Tibial nerve (tissue), 4 donors: ENCODE measurements around the gene RPL18. TPM values are rescaled to one million over a fixed set of nuclear protein-coding genes. Genes with fewer than 3 reads are reported as not detected.

Experiments
- DNase-seq, 2 donors: peaks; one replicate each; pipeline ENCODE4 v3.0.0-alpha.2; 2019; ENCODE audit warnings: low spot score in 2 of 2
- H3K27ac ChIP-seq, 4 donors: fragments of 200-600 bp; sonication (generic) in 3 of 4; one replicate each; pipeline ENCODE4 v1.5.1; 2017 to 2019; ENCODE audit warnings: mild to moderate bottlenecking in 1 of 4
- H3K27me3 ChIP-seq, 2 donors: fragments of 200-600 bp; sonication (generic) in 1 of 2; one replicate each; pipeline versions ENCODE4 v1.5.1 to v1.6.0; 2017 to 2019
- H3K36me3 ChIP-seq, 3 donors: fragments of 200-600 bp; sonication (generic); one replicate each; pipeline ENCODE4 v1.5.1; 2018 to 2019
- H3K4me1 ChIP-seq, 4 donors: fragments of 200-600 bp; sonication (generic) in 3 of 4; one replicate each; pipeline ENCODE4 v1.5.1; 2017 to 2019
- H3K4me3 ChIP-seq, 4 donors: fragments of 200-600 bp; sonication (generic) in 3 of 4; one replicate each; pipeline ENCODE4 v1.5.1; 2017 to 2019; ENCODE audit warnings: mild to moderate bottlenecking in 1 of 4, moderate library complexity in 1 of 4
- H3K9me3 ChIP-seq, 4 donors: fragments of 200-600 bp; sonication (generic) in 3 of 4; one replicate each; pipeline ENCODE4 v1.5.1; 2017 to 2019
- EP300 ChIP-seq, 2 donors: sonication (generic); formaldehyde crosslinking; IDR thresholded peaks; one replicate each; pipeline ENCODE4 v1.6.1; 2017; ENCODE audit warnings: antibody characterized with exemption in 2 of 2, mild to moderate bottlenecking in 1 of 2
- POLR2A ChIP-seq, 2 donors: fragments of 450-650 bp; IDR thresholded peaks; one replicate each; pipeline ENCODE4 v1.6.1; 2017; ENCODE audit warnings: antibody characterized with exemption in 2 of 2, mild to moderate bottlenecking in 2 of 2, moderate library complexity in 2 of 2
- WGBS, 2 donors: methylation state at CpG; one replicate each; pipeline ENCODE4 v1.1.5; 2018; 5-methylcytosine and 5-hydroxymethylcytosine counted together
- total RNA-seq, 4 donors: library from RNA; depleted of rRNA; stranded (reverse); fragments of >200 nt; gene quantifications; one replicate each; pipeline ENCODE4 v1.1.0, GENCODE V29; 2016
- TF ChIP-seq, protein P1 (sequence below), 5 experiments: fragments of 200-600 bp in 3 of 5; fragments of 450-650 bp in 2 of 5; sonication (generic) in 3 of 5; IDR thresholded peaks; one replicate each; pipeline ENCODE4 v1.5.1; 2016 to 2019; ENCODE audit warnings: antibody characterized with exemption in 5 of 5, mild to moderate bottlenecking in 3 of 5, moderate library complexity in 2 of 5

Gene RPL18
- total RNA-seq, 4 donors from 2014 or later = 2,253 to 3,141 (median 2,490) TPM

DNA sequence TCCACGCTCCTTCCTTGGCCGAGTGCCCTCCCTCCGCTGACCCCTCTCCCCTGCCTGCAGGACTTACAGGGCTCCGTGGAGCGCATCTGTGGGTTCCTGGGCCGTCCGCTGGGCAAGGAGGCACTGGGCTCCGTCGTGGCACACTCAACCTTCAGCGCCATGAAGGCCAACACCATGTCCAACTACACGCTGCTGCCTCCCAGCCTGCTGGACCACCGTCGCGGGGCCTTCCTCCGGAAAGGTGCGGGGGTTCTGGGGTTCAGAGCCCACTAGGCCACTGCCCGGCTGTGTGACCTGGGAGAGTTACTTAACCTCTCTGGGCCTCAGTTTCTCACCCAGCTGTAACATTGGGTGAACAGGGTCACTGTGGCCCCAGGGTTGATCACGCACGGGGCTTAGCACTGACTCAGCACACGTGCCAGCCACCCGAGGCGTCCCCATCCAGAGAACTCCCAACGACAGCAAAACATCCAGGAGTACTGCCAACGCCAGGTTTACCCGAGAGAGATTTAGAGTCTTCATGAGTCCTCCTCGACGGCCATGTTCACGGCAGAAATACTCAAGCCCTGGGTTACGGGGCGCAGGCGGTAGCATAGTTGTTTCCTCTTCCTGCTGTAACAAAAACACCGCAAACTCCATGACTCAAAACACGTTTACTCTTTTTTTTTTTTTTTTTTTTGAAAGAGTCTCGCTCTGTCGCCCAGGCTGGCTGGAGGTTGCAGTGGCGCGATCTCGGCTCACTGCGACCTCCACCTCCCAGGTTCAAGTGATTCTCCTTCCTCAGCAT, 22.1 kb downstream of the RPL18 start:
- DNase-seq = no peak
- TF ChIP-seq POLR2A (IDR thresholded peaks at IDR 0.05) (no peak), EP300 (IDR thresholded peaks at IDR 0.05) (no peak)
- TF ChIP-seq, protein P1, sequence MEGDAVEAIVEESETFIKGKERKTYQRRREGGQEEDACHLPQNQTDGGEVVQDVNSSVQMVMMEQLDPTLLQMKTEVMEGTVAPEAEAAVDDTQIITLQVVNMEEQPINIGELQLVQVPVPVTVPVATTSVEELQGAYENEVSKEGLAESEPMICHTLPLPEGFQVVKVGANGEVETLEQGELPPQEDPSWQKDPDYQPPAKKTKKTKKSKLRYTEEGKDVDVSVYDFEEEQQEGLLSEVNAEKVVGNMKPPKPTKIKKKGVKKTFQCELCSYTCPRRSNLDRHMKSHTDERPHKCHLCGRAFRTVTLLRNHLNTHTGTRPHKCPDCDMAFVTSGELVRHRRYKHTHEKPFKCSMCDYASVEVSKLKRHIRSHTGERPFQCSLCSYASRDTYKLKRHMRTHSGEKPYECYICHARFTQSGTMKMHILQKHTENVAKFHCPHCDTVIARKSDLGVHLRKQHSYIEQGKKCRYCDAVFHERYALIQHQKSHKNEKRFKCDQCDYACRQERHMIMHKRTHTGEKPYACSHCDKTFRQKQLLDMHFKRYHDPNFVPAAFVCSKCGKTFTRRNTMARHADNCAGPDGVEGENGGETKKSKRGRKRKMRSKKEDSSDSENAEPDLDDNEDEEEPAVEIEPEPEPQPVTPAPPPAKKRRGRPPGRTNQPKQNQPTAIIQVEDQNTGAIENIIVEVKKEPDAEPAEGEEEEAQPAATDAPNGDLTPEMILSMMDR (IDR thresholded peaks at IDR 0.05) = no peak
- no peak overlapping the region for H3K4me3 ChIP-seq
- H3K36me3 ChIP-seq = no peaks in the 10 kb centered on the region
- H3K27me3 ChIP-seq = peaks cover 0 to 12% of the 10 kb centered on the region in 2 donors
- no peaks in the 10 kb centered on the region for H3K4me1 ChIP-seq
- no peaks in the 10 kb centered on the region for H3K9me3 ChIP-seq
- no peak overlapping the region for H3K27ac ChIP-seq
- WGBS, 2 donors = 81 to 82% methylated on average over 39 of the region's 39 CpGs

DNA sequence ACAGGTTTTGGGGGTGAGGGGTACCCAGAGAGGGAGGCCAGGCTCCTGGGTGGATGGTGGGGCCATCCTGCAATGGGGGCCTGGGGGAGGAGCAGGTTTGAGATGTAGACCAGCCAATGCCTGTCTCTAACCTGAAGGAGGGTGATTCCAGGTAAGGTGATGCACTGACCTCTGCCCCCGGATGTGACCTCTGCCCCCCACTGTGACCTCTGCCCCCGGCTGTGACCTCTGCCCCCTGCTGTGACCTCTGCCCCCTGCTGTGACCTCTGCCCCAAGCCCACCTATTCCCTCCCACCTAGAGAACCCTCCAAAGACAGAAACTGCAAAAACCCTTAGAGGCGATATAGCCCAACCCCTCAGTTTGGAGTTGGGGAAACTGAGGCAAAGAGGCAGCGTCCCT, 22.7 kb downstream of the RPL18 start:
- Histone ChIP-seq H3K9me3 (no peaks in the 10 kb centered on the region), H3K27ac (no peak overlapping the region), H3K27me3 (peaks cover 0 to 12% of the 10 kb centered on the region in 2 donors), H3K4me1 (no peaks in the 10 kb centered on the region), H3K36me3 (no peaks in the 10 kb centered on the region), H3K4me3 (no peak overlapping the region)
- DNase-seq = no peak
- 77 to 92% methylated on average over 3 of the region's 4 CpGs for WGBS, 2 donors
- TF ChIP-seq EP300 (IDR thresholded peaks at IDR 0.05) (no peak), POLR2A (IDR thresholded peaks at IDR 0.05) (no peak)
- TF ChIP-seq, protein P1 (IDR thresholded peaks at IDR 0.05) = no peak

DNA sequence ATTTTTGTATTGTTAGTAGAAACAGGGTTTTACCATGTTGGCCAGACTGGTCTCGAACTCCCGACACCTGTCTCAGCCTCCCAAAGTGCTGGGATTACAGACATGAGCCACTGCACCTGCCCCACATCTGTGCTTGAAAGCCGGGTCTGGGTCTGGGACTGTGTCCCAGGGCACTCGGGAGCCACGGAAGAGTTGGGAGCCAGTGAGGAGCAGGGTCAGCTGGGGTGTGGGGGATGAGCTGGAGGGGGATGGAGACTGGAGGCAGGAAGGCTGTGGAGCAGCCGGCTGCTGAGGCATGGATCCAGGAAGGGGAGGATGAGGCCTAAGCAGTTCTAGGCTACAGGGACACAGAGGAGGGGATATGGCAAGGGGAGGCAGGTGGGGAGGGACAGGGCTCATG, 23.1 kb downstream of the RPL18 start:
- Histone ChIP-seq H3K27me3 (peaks cover 0 to 12% of the 10 kb centered on the region in 2 donors), H3K36me3 (no peaks in the 10 kb centered on the region), H3K27ac (no peak overlapping the region), H3K4me3 (no peak overlapping the region), H3K4me1 (no peaks in the 10 kb centered on the region), H3K9me3 (no peaks in the 10 kb centered on the region)
- 70 to 72% methylated on average over 6 of the region's 6 CpGs for WGBS, 2 donors
- DNase-seq = no peak
- no peak for TF ChIP-seq EP300 (IDR thresholded peaks at IDR 0.05)
- TF ChIP-seq POLR2A (IDR thresholded peaks at IDR 0.05) = no peak
- TF ChIP-seq, protein P1 (IDR thresholded peaks at IDR 0.05) = no peak

DNA sequence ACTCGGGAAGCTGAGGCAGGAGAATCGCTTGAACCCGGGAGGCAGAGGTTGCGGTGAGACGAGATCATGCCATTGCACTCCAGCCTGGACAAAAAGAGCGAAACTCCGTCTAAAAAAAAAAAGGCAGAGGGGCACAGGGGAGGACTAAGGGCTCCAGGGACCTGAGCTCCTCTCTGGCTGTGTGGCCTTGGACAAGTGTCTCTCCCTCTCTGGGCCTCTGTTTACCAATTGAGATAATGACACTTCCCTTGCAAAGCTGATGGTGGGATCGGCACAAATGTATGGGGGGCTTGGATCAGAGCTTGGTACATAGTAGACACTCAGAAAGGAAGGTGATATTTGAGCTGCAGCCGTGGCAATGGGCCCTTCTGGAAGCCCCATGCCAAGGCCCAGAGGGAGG, 23.8 kb downstream of the RPL18 start:
- TF ChIP-seq, protein P1 (IDR thresholded peaks at IDR 0.05) = no peak
- TF ChIP-seq EP300 (IDR thresholded peaks at IDR 0.05) = no peak
- TF ChIP-seq POLR2A (IDR thresholded peaks at IDR 0.05) = no peak
- H3K4me1 ChIP-seq = no peaks in the 10 kb centered on the region
- H3K27ac ChIP-seq = no peak overlapping the region
- H3K36me3 ChIP-seq = no peaks in the 10 kb centered on the region
- WGBS, 2 donors = 90 to 93% methylated on average over 9 of the region's 9 CpGs
- H3K27me3 ChIP-seq = peaks cover 0 to 12% of the 10 kb centered on the region in 2 donors
- H3K4me3 ChIP-seq = no peak overlapping the region
- no peak for DNase-seq
- no peaks in the 10 kb centered on the region for H3K9me3 ChIP-seq

DNA sequence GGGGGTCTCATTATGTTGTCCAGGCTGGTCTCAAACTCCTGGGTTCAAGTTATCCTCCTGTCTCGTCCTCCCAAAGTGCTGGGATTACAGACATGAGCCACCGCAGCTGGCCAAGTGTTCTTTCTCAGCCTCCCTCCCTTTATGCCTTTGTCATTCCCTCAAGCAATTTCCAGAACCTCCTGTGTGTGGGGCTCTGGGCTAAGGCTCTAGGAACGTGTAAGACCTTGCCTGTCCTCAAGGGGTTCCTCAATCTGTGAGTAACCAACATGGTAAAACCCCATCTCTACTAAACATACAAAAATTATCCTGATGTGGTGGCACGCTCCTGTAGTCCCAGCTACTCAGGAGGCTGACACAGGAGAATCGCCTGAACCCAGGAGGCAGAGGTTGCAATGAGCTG, 28.0 kb downstream of the RPL18 start:
- no peak for DNase-seq
- no peaks in the 10 kb centered on the region for H3K36me3 ChIP-seq
- no peaks in the 10 kb centered on the region for H3K9me3 ChIP-seq
- H3K27me3 ChIP-seq = no peaks in the 10 kb centered on the region
- 77 to 82% methylated on average over 5 of the region's 5 CpGs for WGBS, 2 donors
- H3K27ac ChIP-seq = no peak overlapping the region
- no peak overlapping the region for H3K4me3 ChIP-seq
- H3K4me1 ChIP-seq = peaks cover 0 to 10% (median 0%) of the 10 kb centered on the region in 4 donors
- TF ChIP-seq, protein P1 (IDR thresholded peaks at IDR 0.05) = no peak
- TF ChIP-seq EP300 (IDR thresholded peaks at IDR 0.05) (no peak), POLR2A (IDR thresholded peaks at IDR 0.05) (no peak)
